Measurements from ENCODE around the gene FGF14. TPM values are rescaled to one million over a fixed set of nuclear protein-coding genes. Genes with fewer than 3 reads are reported as not detected.
A peak's percentile ranks its signal among the peaks of the same experiment; 100 is the strongest.

FGF14 gene
- polyA plus RNA-seq, 1 of the 3 experiments (the other 2 are of a cell fraction) = 0.20 TPM

- H3K36me3 ChIP-seq (replicated peaks in 1 of 2; ENCODE audit: control insufficient read depth in 1 of 2, insufficient read depth in 2 of 2, low read length in 1 of 2) = peaks cover 17 to 34% of the 10 kb centered on the region in 2 experiments
- no peak overlapping the region for H3K9ac ChIP-seq
- H3K4me2 ChIP-seq = no peak overlapping the region
- no peak for TF ChIP-seq POLR2AphosphoS5 (IDR thresholded peaks at IDR 0.05; ENCODE audit: low read depth, low read length)
- TF ChIP-seq CHD2 (IDR thresholded peaks at IDR 0.05; ENCODE audit: low read length, partially characterized antibody) = no peak
- no peaks in the 10 kb centered on the region for H3K27me3 ChIP-seq (ENCODE audit: insufficient read depth)
- peaks cover 6% of the 10 kb centered on the region for H3F3A ChIP-seq (replicated peaks; ENCODE audit: insufficient read depth)
- no peaks in the 10 kb centered on the region for H3K79me2 ChIP-seq (ENCODE audit: insufficient read depth)
- no peak overlapping the region for H2AFZ ChIP-seq (ENCODE audit: low read depth)
- 86% methylated on average over 1 of the region's 2 CpGs for WGBS (ENCODE audit: low lambda C conversion rate)
- no peaks in the 10 kb centered on the region for H3K9me3 ChIP-seq
- POLR2A ChIA-PET = no interaction called here
- H3K4me3 ChIP-seq (ENCODE audit: low read depth in 2 of 2, low read length in 1 of 2) = no peak overlapping the region
- CTCF ChIA-PET = interaction anchor here (0.9 kb wide), 1 partner anchor 535 kb away, joined by 3 read pairs; no protein-coding TSS in a partner anchor
- no peaks in the 10 kb centered on the region for H3K9me2 ChIP-seq
- H3K27ac ChIP-seq (ENCODE audit: low read depth in 2 of 2, low read length in 1 of 2) = no peak overlapping the region
- no peaks in the 10 kb centered on the region for H3K4me1 ChIP-seq (ENCODE audit: control insufficient read depth in 1 of 2, insufficient read depth in 2 of 2, low read depth in 1 of 2, low read length in 1 of 2)
- no peak for DNase-seq
- H4K20me1 ChIP-seq (ENCODE audit: insufficient read depth) = no peaks in the 10 kb centered on the region; the same call in 1 of the 2 replicates
Observed at GRCh38 chr13:101690871-101691270, 711.0 kb downstream of the FGF14 start.

- Histone ChIP-seq H3K27me3 (ENCODE audit: insufficient read depth) (no peaks in the 10 kb centered on the region), H3K9ac (no peak overlapping the region), H3F3A (replicated peaks; ENCODE audit: insufficient read depth) (peaks cover 9% of the 10 kb centered on the region), H3K27ac (ENCODE audit: low read depth in 2 of 2, low read length in 1 of 2) (no peak overlapping the region), H3K4me2 (no peak overlapping the region), H3K4me1 (ENCODE audit: control insufficient read depth in 1 of 2, insufficient read depth in 2 of 2, low read depth in 1 of 2, low read length in 1 of 2) (0 out of 4 replicates have a peak, but pooled peaks cover 0 to 10% of the 10 kb centered on the region in 2 experiments), H3K79me2 (ENCODE audit: insufficient read depth) (peaks cover 18% of the 10 kb centered on the region), H2AFZ (ENCODE audit: low read depth) (no peak overlapping the region), H3K9me2 (no peaks in the 10 kb centered on the region; the same call in 1 of the 2 replicates), H4K20me1 (ENCODE audit: insufficient read depth) (peaks cover 19% of the 10 kb centered on the region), H3K4me3 (ENCODE audit: low read depth in 2 of 2, low read length in 1 of 2) (no peak overlapping the region), H3K36me3 (replicated peaks in 1 of 2; ENCODE audit: control insufficient read depth in 1 of 2, insufficient read depth in 2 of 2, low read length in 1 of 2) (peaks cover 4 to 10% of the 10 kb centered on the region in 2 experiments), H3K9me3 (no peaks in the 10 kb centered on the region)
- TF ChIP-seq, protein P1, sequence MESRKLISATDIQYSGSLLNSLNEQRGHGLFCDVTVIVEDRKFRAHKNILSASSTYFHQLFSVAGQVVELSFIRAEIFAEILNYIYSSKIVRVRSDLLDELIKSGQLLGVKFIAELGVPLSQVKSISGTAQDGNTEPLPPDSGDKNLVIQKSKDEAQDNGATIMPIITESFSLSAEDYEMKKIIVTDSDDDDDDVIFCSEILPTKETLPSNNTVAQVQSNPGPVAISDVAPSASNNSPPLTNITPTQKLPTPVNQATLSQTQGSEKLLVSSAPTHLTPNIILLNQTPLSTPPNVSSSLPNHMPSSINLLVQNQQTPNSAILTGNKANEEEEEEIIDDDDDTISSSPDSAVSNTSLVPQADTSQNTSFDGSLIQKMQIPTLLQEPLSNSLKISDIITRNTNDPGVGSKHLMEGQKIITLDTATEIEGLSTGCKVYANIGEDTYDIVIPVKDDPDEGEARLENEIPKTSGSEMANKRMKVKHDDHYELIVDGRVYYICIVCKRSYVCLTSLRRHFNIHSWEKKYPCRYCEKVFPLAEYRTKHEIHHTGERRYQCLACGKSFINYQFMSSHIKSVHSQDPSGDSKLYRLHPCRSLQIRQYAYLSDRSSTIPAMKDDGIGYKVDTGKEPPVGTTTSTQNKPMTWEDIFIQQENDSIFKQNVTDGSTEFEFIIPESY (IDR thresholded peaks at IDR 0.05; ENCODE audit: borderline replicate concordance, low read depth) = no peak
- TF ChIP-seq TAF1 (IDR thresholded peaks at IDR 0.05; ENCODE audit: borderline replicate concordance, low read depth, low read length) (no peak), TEAD4 (IDR thresholded peaks at IDR 0.05; ENCODE audit: borderline replicate concordance, insufficient read depth) (no peak), RAD21 (IDR thresholded peaks at IDR 0.05; ENCODE audit: low read length) (no peak)
- CTCF ChIA-PET = interaction anchor here (1.3 kb wide), 1 partner anchor 10 kb away, joined by 3 read pairs; no protein-coding TSS in a partner anchor
- WGBS (ENCODE audit: low lambda C conversion rate) = 97% methylated on average over 2 of the region's 2 CpGs
- DNase-seq = no peak
- POLR2A ChIA-PET = no interaction called here
Observed at GRCh38 chr13:101686003-101686402, 715.8 kb downstream of the FGF14 start.

DNA sequence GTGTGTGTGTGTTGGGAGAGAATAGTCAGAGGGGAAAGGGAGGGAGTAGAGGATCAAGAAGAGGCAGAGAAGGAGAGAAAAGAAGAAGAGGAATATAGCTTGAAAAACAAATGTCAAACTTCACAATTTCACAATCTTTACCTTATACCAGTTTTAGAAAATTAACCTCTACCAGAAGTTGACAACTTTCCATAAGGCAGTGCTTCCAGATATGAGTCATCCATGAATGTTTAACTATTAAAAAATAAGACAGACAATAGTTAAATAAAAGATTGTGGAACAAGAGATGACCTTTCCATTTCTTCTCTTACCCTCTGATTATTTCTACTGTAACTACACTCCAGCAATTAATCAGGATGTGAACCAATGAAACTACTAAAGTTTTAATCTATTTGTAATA is 720.0 kb downstream of the FGF14 start:
- H3K27me3 ChIP-seq (ENCODE audit: insufficient read depth) = no peaks in the 10 kb centered on the region
- no peak overlapping the region for H3K4me3 ChIP-seq (ENCODE audit: low read depth in 2 of 2, low read length in 1 of 2)
- H3K9me2 ChIP-seq = no peaks in the 10 kb centered on the region; the same call in 1 of the 2 replicates
- no peak overlapping the region for H3K9ac ChIP-seq
- no peak for TF ChIP-seq EP300 (IDR thresholded peaks at IDR 0.05; ENCODE audit: borderline replicate concordance in 1 of 2, low read depth in 1 of 2, low read length in 1 of 2)
- no peak for TF ChIP-seq CHD2 (IDR thresholded peaks at IDR 0.05; ENCODE audit: low read length, partially characterized antibody)
- no peak for TF ChIP-seq PBX3 (IDR thresholded peaks at IDR 0.05)
- TF ChIP-seq FOSL2 (IDR thresholded peaks at IDR 0.05; ENCODE audit: borderline replicate concordance, low read depth) = peak; percentile 30; the same call in 1 of the 2 replicates
- no peak for TF ChIP-seq GATA2 (CRISPR knock-in tag; IDR thresholded peaks at IDR 0.05)
- no peak for TF ChIP-seq RCOR1 (IDR thresholded peaks at IDR 0.05; ENCODE audit: low read length)
- H3K9me3 ChIP-seq = no peaks in the 10 kb centered on the region
- H2AFZ ChIP-seq (ENCODE audit: low read depth) = no peak overlapping the region
- H3K36me3 ChIP-seq (replicated peaks in 1 of 2; ENCODE audit: control insufficient read depth in 1 of 2, insufficient read depth in 2 of 2, low read length in 1 of 2) = peaks cover 0 to 15% of the 10 kb centered on the region in 2 experiments
- H3K4me2 ChIP-seq = no peak overlapping the region
- DNase-seq = no peak
- 0 out of 4 replicates have a peak, but pooled peaks cover 0 to 10% of the 10 kb centered on the region in 2 experiments for H3K4me1 ChIP-seq (ENCODE audit: control insufficient read depth in 1 of 2, insufficient read depth in 2 of 2, low read depth in 1 of 2, low read length in 1 of 2)
- H3F3A ChIP-seq (replicated peaks; ENCODE audit: insufficient read depth) = peaks cover 13% of the 10 kb centered on the region
- H3K27ac ChIP-seq (ENCODE audit: low read depth in 2 of 2, low read length in 1 of 2) = peak overlapping the region in 1 of 2 experiments; percentile 12; a peak in 1 of 4 replicates
- peaks cover 23% of the 10 kb centered on the region for H4K20me1 ChIP-seq (ENCODE audit: insufficient read depth)
- ChIA-PET POLR2A (no interaction called here), CTCF (no interaction called here)
- peaks cover 25% of the 10 kb centered on the region for H3K79me2 ChIP-seq (ENCODE audit: insufficient read depth)

Data from SK-N-SH (cell line).